HL-60 (cell line): Measurements from ENCODE around the gene NCR2.

Experiments
- SPI1 ChIP-seq: IDR thresholded peaks from 2 replicates; pipeline ENCODE4 v1.6.1; 2012; ENCODE audit warnings: low read depth, mild to moderate bottlenecking, borderline replicate concordance
- TF ChIP-seq, protein P1 (sequence below): IDR thresholded peaks from one replicate; pipeline ENCODE4 v1.5.1; 2011; ENCODE audit warnings: low read length, control low read depth, inconsistent platforms; ENCODE audit not compliant: insufficient read depth
- TF ChIP-seq, protein P2 (sequence below): IDR thresholded peaks from 2 replicates; pipeline ENCODE4 v1.6.1; 2012; ENCODE audit warnings: low read depth; ENCODE audit not compliant: insufficient replicate concordance

DNA sequence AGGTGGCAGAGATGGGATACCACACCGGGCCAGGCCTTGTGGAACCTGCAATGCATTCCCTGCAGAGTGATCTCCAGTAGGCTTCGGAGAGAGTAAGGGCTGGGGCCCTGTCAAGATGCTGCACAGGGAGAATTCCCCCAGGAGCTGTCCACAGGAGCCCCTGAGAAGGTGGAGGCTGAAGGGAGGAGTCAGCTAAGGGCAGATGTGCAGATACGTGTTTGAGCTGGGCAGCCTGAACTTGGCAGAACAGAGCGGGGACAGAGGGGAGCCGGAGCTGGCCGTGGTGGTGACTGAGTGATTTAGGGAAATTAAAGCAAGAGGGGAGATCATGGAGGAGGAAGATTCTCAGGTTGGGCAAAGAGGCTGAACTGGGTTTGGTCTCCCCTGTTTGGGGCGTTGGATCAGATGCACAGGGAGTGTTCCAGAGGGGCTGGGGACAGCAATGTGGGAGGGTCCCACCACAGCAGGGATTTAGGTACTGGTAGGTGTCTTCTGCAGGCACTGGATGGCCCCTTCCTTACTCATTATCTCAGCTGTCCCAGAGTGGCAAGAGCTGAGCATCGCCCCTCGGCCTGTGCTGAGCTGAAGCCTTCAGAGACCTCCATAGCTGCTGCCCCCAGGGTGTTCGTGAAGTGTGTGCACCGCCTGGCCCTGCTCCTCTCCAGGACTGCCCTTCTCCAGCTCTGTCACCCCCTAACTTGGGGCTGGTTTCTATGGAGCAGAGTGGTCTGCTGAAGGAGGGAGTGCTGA is 3.8 kb upstream of the NCR2 start:
- TF ChIP-seq, protein P1, sequence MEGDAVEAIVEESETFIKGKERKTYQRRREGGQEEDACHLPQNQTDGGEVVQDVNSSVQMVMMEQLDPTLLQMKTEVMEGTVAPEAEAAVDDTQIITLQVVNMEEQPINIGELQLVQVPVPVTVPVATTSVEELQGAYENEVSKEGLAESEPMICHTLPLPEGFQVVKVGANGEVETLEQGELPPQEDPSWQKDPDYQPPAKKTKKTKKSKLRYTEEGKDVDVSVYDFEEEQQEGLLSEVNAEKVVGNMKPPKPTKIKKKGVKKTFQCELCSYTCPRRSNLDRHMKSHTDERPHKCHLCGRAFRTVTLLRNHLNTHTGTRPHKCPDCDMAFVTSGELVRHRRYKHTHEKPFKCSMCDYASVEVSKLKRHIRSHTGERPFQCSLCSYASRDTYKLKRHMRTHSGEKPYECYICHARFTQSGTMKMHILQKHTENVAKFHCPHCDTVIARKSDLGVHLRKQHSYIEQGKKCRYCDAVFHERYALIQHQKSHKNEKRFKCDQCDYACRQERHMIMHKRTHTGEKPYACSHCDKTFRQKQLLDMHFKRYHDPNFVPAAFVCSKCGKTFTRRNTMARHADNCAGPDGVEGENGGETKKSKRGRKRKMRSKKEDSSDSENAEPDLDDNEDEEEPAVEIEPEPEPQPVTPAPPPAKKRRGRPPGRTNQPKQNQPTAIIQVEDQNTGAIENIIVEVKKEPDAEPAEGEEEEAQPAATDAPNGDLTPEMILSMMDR: no peak
- TF ChIP-seq SPI1: no peak
- TF ChIP-seq, protein P2, sequence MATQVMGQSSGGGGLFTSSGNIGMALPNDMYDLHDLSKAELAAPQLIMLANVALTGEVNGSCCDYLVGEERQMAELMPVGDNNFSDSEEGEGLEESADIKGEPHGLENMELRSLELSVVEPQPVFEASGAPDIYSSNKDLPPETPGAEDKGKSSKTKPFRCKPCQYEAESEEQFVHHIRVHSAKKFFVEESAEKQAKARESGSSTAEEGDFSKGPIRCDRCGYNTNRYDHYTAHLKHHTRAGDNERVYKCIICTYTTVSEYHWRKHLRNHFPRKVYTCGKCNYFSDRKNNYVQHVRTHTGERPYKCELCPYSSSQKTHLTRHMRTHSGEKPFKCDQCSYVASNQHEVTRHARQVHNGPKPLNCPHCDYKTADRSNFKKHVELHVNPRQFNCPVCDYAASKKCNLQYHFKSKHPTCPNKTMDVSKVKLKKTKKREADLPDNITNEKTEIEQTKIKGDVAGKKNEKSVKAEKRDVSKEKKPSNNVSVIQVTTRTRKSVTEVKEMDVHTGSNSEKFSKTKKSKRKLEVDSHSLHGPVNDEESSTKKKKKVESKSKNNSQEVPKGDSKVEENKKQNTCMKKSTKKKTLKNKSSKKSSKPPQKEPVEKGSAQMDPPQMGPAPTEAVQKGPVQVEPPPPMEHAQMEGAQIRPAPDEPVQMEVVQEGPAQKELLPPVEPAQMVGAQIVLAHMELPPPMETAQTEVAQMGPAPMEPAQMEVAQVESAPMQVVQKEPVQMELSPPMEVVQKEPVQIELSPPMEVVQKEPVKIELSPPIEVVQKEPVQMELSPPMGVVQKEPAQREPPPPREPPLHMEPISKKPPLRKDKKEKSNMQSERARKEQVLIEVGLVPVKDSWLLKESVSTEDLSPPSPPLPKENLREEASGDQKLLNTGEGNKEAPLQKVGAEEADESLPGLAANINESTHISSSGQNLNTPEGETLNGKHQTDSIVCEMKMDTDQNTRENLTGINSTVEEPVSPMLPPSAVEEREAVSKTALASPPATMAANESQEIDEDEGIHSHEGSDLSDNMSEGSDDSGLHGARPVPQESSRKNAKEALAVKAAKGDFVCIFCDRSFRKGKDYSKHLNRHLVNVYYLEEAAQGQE: no peak
